Subcutaneous abdominal adipose tissue (tissue), 5 donors: ENCODE data around the gene C2orf74.
"Not testable (repeated sequence)": the region's sequence is repeated elsewhere in the genome, so short reads cannot be mapped to it uniquely, and the experiment has no call there.

ENCODE experiments used
- H3K27ac ChIP-seq: one replicate; pipeline ENCODE4 v1.7.0; 2013; ENCODE audit warnings: low read depth, mild to moderate bottlenecking, inconsistent platforms, low read length, moderate library complexity
- H3K27me3 ChIP-seq, 5 donors: one replicate each; pipeline ENCODE4 v1.7.0; 2013; ENCODE audit warnings: low read length in 5 of 5, inconsistent platforms in 1 of 5; ENCODE audit not compliant: control insufficient read depth in 5 of 5, insufficient read depth in 4 of 5
- H3K36me3 ChIP-seq, 5 donors: one replicate each; pipeline ENCODE4 v1.7.0; 2013; ENCODE audit warnings: low read length in 5 of 5; ENCODE audit not compliant: control insufficient read depth in 5 of 5, insufficient read depth in 5 of 5
- H3K4me1 ChIP-seq, 5 donors: one replicate each; pipeline ENCODE4 v1.7.0; 2013; ENCODE audit warnings: low read length in 5 of 5, mild to moderate bottlenecking in 3 of 5, moderate library complexity in 1 of 5; ENCODE audit not compliant: control insufficient read depth in 5 of 5, insufficient read depth in 5 of 5
- H3K4me3 ChIP-seq, 5 donors: one replicate each; pipeline ENCODE4 v1.7.0; 2013; ENCODE audit warnings: low read length in 5 of 5, low read depth in 1 of 5
- H3K9ac ChIP-seq, 5 donors: one replicate each; pipeline ENCODE4 v1.7.0; 2013; ENCODE audit warnings: low read length in 5 of 5, mild to moderate bottlenecking in 4 of 5, moderate library complexity in 3 of 5
- H3K9me3 ChIP-seq, 5 donors: one replicate each; pipeline ENCODE4 v1.7.0; 2013; ENCODE audit warnings: low read length in 5 of 5; ENCODE audit not compliant: control insufficient read depth in 5 of 5
- donor health status: healthy.
- donor health status: healthy.
- donor health status: healthy.
- donor health status: healthy.
- donor health status: healthy.

The C2orf74 gene

DNA sequence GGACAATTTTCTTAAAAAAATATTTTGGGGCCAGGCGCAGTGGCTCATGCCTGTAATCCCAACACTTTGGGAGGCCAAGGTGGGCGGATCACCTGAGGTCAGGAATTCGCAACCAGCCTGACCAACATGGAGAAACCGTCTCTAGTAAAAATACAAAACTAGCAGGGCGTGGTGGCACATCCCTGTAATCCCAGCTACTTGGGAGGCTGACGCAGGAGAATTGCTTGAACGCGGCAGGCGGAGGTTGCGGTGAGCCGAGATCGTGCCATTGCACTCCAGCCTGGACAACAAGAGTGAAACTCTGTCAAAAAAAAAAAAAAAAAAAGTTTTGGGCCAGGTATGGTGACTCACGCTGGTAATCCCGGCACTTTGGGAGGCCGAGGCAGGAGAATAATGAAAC is 32.7 kb downstream of the C2orf74 start:
- H3K4me3 ChIP-seq, H3K9ac ChIP-seq, H3K27me3 ChIP-seq, H3K9me3 ChIP-seq: not testable (repeated sequence)
- Histone ChIP-seq H3K36me3 (peaks cover 10 to 41% (median 23%) of the 10 kb centered on the region in 5 donors), H3K27ac (peak overlapping the region; percentile 3), H3K4me1 (peaks cover 0 to 11% (median 7%) of the 10 kb centered on the region in 5 donors)

DNA sequence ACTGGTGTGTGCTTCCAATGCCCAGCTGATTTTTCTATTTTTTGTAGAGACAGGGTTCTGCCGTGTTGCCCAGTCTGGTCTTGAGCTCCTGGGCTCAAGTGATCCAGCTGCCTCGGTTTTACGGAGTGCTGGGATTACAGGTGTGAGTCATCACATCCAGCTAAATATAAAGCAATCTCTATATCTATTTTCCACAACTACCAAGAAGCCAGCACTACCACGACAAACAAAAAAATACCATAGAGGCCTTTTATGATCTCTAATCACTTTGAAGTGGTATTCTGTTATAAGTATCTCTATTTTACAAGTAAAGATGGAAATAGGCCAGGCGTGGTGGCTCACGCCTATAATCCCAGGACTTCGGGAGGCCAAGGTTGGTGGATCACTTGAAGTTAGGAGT is 34.7 kb downstream of the C2orf74 start:
- no peak overlapping the region for H3K9ac ChIP-seq
- H3K36me3 ChIP-seq, result peaks cover 0 to 37% (median 20%) of the 10 kb centered on the region in 5 donors
- H3K9me3 ChIP-seq, result no peaks in the 10 kb centered on the region
- H3K4me3 ChIP-seq, result no peak overlapping the region
- peaks cover 0 to 11% (median 7%) of the 10 kb centered on the region in 5 donors for H3K4me1 ChIP-seq
- no peak overlapping the region for H3K27ac ChIP-seq
- no peaks in the 10 kb centered on the region for H3K27me3 ChIP-seq

DNA sequence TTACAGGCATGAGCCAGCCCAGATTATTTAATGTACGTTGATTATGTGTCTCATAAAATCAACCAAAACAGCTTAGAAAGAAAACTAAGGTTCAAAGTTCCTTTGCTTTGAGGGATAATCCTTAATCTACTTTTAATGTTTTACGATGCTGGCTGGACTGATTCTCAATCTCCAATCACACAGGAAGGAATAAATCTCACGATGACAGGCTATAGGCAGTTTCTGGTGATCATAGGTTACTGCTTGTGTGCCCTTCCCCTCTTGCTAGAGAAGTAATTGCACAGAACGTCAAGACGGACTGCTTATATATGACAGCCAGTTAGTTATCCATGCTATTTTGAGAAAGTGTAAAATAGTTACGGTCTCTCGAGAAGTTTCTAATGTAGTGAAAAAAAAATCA is 43.1 kb downstream of the C2orf74 start:
- H3K4me1 ChIP-seq, result peaks cover 0 to 2% (median 0%) of the 10 kb centered on the region in 5 donors
- H3K27ac ChIP-seq, result no peak overlapping the region
- H3K27me3 ChIP-seq, result no peaks in the 10 kb centered on the region
- no peak overlapping the region for H3K9ac ChIP-seq
- H3K9me3 ChIP-seq, result no peaks in the 10 kb centered on the region
- no peak overlapping the region for H3K4me3 ChIP-seq
- peaks cover 46 to 72% (median 63%) of the 10 kb centered on the region in 5 donors for H3K36me3 ChIP-seq

DNA sequence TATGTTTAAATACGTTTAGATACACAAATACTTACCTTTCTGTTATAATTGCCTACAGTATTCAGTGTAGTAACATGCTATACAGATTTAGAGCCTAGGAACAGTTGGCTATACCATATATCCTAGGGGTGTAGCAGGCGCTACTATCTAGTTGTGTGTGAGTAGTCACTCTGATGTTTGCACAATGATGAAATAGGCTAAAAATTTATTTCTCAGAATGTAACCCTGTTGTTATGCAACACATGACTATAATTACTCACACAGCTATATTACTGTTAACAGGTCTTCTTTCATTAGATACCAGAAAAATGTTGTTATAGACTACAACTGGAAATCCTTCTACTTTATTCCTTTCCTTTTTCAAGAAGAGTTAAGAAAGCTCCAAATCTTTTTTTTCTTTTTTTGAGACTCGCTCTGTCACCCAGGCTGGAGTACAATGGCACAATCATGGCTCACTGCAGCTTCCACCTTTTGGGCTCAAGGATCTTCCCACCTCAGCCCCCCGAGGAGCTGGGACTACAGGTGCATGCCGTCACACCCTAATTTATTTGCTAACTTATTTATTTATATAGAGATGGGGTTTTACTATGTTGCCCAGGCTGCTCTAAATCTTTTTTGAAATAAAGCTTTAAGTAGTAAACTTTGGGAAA is 48.5 kb downstream of the C2orf74 start:
- H3K36me3 ChIP-seq, result peaks cover 34 to 55% (median 47%) of the 10 kb centered on the region in 5 donors
- peak overlapping the region; percentile 54 for H3K27ac ChIP-seq

DNA sequence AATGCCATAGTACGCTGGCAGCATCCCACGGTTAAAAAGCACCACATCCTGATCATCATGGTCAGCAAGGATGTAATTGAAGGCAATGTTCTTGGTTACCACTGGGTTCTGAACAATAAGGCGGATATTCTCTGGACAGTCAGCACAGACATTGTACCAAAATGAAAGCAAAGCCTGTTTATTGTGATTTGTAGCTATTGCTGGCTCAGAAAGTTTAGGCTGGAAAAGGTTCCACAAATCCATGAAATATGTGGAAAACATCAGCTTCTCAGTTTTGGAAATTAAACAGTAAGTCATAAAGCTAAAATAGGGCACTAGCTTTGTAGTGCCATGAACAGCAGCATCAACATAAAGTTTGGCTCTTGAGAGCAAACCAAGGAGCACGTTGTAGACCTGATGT is 52.2 kb downstream of the C2orf74 start:
- no peak overlapping the region for H3K9ac ChIP-seq
- H3K36me3 ChIP-seq, result peaks cover 16 to 38% (median 23%) of the 10 kb centered on the region in 5 donors
- H3K4me3 ChIP-seq, result no peak overlapping the region
- H3K27me3 ChIP-seq, result no peaks in the 10 kb centered on the region
- peaks cover 0 to 7% (median 0%) of the 10 kb centered on the region in 5 donors for H3K4me1 ChIP-seq
- no peaks in the 10 kb centered on the region for H3K9me3 ChIP-seq
- no peak overlapping the region for H3K27ac ChIP-seq

More for the DNA sequence above, 48.5 kb downstream of the C2orf74 start:
- H3K27me3 ChIP-seq, result no peaks in the 10 kb centered on the region
- peaks cover 0 to 7% (median 0%) of the 10 kb centered on the region in 5 donors for H3K4me1 ChIP-seq
- no peak overlapping the region for H3K9ac ChIP-seq
- no peaks in the 10 kb centered on the region for H3K9me3 ChIP-seq
- no peak overlapping the region for H3K4me3 ChIP-seq
